Esophagus muscularis mucosa (tissue), 3 donors: ENCODE measurements around the gene WDFY4.

Source experiments
- CTCF ChIP-seq, 3 experiments: fragments of 200-600 bp in 2 of 3; fragments of 450-650 bp in 1 of 3; sonication (generic) in 2 of 3; IDR thresholded peaks; one replicate each; pipeline ENCODE4 v1.5.1; 2017 to 2019; ENCODE audit warnings: antibody characterized with exemption in 3 of 3, mild to moderate bottlenecking in 2 of 3, moderate library complexity in 1 of 3
- POLR2A ChIP-seq: fragments of 450-650 bp; IDR thresholded peaks from one replicate; pipeline ENCODE4 v1.6.1; 2017; ENCODE audit warnings: antibody characterized with exemption, moderate library complexity, mild to moderate bottlenecking, low read depth

- TF ChIP-seq CTCF (IDR thresholded peaks at IDR 0.05): no peak
- TF ChIP-seq POLR2A: no peak
Measured at GRCh38 chr10:48899781-48900180, 215.1 kb downstream of the WDFY4 start.
